HEK293T (cell line): ENCODE data around the gene APMAP.

Experiments used
- ARNT ChIP-seq: fragments of 450-650 bp; IDR thresholded peaks from 2 replicates; pipeline ENCODE4 v1.6.1; 2017; ENCODE audit warnings: mild to moderate bottlenecking
- ELF4 ChIP-seq: fragments of 450-650 bp; IDR thresholded peaks from 2 replicates; pipeline ENCODE4 v1.6.1; 2017; ENCODE audit warnings: antibody characterized with exemption
- HDGF ChIP-seq: fragments of 450-650 bp; IDR thresholded peaks from 2 replicates; pipeline ENCODE4 v1.6.1; 2017; ENCODE audit warnings: antibody characterized with exemption, borderline replicate concordance
- NFRKB ChIP-seq: fragments of 450-650 bp; IDR thresholded peaks from 2 replicates; pipeline ENCODE4 v1.6.1; 2016; ENCODE audit warnings: mild to moderate bottlenecking, moderate library complexity
- SP1 ChIP-seq: fragments of 450-650 bp; IDR thresholded peaks from 2 replicates; pipeline ENCODE4 v1.6.1; 2017

DNA sequence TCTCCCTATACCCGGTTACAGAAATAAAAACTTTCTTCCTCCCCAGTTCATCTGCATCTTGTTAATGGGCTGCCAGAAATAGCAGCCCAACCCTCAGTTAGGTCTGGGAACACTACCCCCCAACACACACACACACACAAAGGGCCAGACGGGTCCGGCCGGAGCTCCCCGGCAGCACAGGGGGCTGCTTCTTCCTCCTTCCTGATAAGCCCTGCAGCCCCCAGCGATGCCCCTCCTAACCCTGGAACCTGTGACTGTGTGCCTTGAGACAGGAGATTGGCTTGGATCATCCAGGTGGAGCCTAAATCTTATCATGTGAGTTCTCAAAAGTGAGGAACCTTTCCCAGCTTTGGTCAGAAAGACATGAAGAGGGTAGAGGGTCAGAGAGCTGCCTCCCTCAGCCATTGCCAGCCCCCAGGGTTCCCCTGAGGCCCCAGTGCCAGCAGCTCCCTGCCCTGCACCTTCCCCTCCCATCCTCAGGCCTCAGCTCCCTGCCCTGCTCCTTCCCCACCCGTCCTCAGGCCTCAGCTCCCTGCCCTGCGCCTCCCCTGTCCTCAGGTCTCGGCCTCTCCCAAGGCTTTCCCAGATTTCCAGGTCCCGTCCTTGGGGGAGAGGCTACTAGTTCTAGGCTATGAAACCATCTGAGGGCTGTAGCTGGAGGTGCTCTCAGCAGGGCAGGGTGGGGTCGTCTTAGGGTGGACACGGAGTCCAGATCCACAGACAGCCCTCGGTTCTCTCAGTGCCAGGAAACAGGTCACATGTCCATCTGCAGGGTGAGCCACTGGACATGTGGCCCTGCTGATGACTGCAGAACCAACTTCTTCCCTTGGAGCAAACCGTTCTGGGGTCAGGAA is 77.9 kb downstream of the APMAP start:
- TF ChIP-seq ELF4 (no peak), NFRKB (no peak), ARNT (no peak), HDGF (no peak), SP1 (no peak)
